Right hindlimb (tissue), 1 donor: ENCODE results near the gene KRTAP1-1.
"Not testable (repeated sequence)": the region's sequence is repeated elsewhere in the genome, so short reads cannot be mapped to it uniquely, and the experiment has no call there.

Source experiments
- DNase-seq: peaks from one replicate; pipeline ENCODE4 v3.0.0-alpha.2; 2018

Gene KRTAP1-1

DNA sequence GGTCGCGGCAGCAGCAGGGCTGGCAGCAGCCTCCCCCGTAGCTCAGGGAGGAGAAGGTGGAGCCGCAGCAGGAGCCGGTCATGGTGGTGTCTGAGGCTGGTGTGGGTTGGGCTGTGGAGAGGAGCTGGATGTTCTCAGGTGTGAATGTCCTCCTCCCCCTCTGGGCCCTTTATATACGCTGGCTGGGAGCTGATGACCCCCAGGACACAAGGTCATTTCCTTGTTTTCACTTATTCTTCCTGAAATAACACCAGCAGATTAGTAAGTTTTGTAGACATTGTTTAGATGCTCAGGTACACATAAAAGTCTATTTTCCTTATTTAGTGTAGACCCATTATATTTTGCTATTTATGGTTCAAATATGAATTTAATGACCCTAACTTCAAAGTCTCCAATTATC lies 13.9 kb upstream of the KRTAP1-1 start, which contains the start of gene KRTAP2-2:
Gene KRTAP2-2, minus strand, starts transcription at position 101 of the 400 bp plus-strand sequence. Its CDS starts 19 bp downstream, at position 82.
- DNase-seq = not testable (repeated sequence)

DNA sequence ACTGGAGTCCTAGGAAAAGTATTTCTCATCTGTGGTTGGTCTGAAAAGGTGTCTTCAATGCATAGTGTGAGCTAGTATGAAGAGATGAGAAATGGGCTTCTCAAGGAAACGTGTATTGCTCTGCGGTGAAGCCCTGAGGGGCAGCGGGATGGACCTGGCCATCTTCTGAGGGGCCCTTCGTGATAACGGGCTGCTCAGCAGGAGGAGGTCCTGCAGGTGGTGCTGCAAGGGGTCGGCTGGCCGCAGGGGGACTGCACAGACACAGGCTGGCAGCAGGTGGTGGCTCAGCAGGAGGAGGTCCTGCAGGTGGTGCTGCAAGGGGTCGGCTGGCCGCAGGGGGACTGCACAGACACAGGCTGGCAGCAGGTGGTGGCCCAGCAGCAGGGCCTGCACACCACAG lies 13.3 kb upstream of the KRTAP1-1 start:
- DNase-seq = not testable (repeated sequence)

DNA sequence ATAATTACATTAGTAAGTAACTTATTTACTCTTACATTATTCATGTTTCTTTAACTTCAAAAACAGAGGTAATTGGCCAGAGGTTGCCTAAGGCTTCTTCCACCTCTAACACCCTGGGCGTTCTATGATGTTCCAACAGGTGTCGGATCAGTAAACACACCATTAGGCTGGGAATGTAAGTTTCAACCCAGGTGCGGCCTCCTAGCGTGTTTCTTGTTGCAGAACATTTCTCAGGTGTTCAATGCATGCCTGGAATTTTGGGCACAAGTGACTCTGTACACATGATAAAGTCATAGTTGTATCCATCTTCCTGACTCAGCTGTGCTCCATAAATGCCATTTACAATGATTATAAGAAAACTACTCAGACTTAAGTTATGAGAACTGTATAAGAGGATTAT lies 12.8 kb upstream of the KRTAP1-1 start:
- no peak for DNase-seq

DNA sequence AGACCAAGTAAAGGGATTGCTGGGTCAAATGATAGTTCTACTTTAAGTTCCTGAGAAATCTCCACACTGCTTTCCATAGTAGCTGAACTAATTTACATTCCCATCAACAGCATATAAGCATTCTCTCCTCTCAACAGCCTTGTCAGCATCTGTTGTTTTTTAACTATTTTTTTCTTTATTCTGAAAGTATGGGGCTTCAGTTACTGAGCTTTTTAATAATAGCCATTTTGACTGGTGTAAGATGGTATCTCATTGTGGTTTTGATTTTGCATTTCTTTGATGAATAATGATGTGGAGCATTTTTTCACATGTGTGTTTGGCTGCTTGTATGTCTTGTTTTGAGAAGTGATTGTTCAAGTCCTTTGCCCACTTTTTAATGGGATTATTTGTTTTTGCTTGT lies 11.3 kb upstream of the KRTAP1-1 start:
- no peak for DNase-seq

DNA sequence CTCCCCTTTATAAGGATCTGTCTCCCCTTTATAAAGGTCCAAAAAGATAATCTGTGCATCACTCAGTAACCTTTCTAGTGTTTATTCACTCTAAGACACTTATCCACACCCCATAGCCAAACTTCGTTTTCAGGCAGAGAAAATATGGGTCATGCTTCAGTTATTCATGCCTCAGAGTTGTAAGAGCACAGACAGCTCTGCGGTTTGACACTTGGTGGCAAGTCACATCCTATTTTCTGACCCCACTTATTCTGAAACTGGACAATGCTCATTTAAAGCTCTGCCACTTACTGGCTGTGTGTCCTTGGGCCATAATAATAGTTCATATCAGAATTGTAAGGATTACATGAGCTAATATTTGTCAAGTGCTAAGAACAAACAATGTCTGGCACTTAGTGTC lies 7.9 kb upstream of the KRTAP1-1 start:
- DNase-seq = no peak

DNA sequence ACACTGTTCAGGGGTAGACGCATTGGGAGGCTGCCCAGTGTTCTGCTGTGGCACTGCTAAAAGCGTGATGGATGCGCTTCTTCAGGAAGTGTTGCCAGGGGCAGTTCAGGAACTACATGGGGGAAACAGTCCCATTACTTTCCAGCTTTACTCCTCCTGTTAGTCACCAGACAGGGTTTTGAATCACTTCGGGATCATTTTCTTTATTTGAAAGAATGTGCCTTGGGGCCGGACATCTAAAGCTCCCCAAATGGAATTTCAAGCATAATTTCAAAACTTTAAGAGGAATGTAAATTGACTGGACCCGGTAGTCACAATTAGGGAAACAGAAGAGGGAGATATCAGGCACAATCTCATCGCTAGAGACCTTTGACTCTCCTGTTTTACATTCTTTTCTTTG lies 7.2 kb upstream of the KRTAP1-1 start:
- DNase-seq = no peak

DNA sequence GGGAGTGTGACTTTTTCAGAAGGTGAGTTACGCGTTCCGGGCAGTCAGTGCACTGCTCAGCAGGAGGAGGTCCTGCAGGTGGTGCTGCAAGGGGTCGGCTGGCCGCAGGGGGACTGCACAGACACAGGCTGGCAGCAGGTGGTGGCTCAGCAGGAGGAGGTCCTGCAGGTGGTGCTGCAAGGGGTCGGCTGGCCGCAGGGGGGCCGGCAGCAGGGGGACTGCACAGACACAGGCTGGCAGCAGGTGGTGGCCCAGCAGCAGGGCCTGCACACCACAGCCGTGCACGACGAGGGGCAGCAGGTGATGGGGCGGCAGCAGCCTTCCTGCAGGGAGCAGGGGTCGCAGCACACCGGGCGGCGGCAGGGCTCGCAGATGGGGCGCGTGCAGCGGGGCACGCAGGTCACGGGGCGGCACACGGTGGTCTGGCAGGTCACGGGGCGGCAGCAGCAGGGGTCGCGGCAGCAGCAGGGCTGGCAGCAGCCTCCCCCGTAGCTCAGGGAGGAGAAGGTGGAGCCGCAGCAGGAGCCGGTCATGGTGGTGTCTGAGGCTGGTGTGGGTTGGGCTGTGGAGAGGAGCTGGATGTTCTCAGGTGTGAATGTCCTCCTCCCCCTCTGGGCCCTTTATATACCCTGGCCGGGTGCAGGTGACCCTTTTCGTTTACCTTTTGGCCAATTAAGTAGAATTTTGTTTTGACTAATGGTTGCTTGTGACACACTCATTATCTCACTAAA lies 5.7 kb upstream of the KRTAP1-1 start, which contains the start of gene KRTAP2-1:
Gene KRTAP2-1, minus strand, starts transcription at position 582 of the 731 bp plus-strand sequence. Its CDS starts 49 bp downstream, at position 533.
- DNase-seq = not testable (repeated sequence)

DNA sequence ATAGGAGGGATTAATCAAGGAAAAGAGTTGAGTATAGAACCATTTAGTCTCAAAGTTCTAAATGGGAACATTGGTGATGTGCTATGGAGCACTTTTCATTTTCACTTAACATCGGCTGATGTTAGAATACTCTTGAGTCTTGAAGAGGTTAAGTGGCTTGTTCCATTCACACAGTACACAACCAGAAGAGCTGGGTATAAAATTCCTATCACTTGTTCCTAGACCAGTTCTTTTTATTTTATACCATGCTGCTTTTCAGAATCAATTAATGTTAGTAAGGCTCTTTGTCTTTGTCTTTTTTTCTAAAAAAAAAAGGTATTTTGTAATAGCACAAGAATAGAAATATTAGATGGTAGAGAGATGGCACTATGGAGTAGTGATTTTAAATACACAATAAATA lies 1.7 kb upstream of the KRTAP1-1 start:
- DNase-seq = no peak

DNA sequence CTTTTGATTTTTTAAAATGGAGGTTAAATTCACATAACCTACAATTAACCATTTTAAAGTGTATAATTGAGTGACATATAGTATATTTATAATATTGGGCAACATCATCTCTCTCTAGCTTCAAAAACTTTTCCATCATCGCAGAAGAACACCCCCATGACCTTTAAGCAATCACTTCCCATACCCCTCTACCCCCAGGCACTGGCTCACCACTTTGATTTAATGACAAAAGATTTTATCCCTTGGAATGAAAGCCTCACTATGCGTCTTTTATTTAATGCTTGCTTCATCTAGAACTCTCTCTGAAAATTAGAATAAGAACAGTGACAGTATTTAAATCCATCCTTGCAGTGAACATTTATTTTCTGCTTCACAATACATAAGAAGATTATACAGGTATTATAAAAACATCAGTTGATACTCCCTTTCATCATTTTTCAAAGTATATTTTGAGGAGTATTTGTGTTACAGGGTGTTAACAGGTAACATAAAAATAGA lies 3.3 kb downstream of the KRTAP1-1 start:
- no peak for DNase-seq

DNA sequence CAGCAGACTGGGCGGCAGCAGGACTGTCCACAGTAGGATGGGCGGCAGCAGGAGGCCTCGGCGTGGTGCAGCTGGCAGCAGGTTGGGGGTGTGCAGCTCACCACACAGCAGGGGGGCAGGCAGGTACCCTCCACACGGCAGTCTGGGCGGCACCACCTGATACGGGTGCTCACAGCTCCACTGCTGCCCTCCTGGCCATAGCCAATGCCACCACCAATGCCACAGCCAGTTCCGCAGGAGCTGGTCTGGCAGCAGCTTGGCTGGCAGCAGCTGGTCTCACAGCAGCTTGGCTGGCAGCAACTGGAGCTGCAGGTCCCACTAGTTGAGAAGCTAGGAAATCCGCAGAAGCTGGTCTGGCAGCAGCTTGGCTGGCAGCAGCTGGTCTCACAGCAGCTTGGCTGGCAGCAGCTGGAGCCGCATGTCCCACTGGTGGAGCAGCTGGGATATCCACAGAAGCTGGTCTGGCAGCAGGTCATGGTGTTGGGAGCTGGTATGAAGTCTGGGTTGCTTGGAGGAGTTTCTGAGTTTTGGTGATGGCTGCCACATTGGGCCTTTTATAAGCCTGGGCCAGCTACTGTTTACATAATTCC lies 6.8 kb downstream of the KRTAP1-1 start, which contains the start of gene KRTAP1-3:
Gene KRTAP1-3, minus strand, starts transcription at position 529 of the 590 bp plus-strand sequence. Its CDS starts 53 bp downstream, at position 476.
- DNase-seq = peak; percentile 56

DNA sequence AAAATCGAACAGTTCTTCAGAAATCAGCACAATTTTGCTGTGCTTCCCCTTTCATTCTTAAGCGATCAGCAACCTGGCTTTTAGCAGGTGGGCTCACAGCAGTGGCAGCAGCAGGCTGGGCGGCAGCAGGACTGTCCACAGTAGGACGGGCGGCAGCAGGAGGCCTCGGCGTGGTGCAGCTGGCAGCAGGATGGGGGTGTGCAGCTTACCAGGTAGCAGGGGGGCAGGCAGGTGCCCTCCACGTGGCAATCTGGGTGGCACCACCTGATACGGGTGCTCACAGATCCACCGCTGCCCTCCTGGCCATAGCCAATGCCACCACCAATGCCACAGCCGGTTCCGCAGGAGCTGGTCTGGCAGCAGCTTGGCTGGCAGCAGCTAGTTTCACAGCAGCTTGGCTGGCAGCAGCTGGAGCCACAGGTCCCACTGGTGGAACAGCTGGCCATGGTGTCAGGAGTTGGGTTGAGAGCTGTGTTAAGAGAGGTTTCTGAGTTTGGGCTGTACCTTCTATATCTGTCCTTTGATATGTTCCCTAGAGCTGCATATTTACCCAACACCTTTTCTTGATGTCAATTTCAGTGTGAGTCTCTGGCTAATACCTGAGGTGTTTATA lies 11.5 kb downstream of the KRTAP1-1 start, which contains the start of gene KRTAP1-4:
Gene KRTAP1-4, minus strand, starts transcription at position 563 of the 613 bp plus-strand sequence. Its CDS starts 117 bp downstream, at position 446.
- no peak for DNase-seq

DNA sequence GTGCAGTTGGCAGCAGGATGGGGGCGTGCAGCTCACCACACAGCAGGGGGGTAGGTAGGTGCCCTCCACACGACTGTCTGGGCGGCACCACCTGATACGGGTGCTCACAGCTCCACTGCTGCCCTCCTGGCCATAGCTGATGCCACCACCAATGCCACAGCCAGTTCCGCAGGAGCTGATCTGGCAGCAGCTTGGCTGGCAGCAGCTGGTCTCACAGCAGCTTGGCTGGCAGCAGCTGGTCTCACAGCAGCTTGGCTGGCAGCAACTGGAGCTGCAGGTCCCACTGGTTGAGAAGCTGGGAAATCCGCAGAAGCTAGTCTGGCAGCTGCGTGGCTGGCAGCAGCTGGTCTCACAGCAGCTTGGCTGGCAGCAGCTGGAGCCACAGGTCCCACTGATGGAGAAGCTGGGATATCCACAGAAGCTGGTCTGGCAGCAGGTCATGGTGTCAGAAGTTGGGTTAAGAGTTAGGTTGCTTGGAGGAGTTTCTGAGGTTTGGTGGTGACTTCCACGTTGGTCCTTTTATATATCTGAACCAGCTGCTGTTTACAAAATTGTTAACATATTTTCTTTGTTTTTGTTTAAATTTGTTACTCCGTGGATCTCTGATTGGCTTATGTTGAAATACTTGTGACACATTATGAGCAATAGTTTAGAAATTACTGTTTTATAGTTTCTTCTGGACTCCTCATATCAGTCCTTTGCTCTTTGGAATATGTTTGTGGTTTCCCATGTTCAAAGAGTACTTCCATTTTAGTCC lies 14.4 kb downstream of the KRTAP1-1 start, which contains the start of gene KRTAP1-5:
Gene KRTAP1-5, minus strand, starts transcription at position 494 of the 757 bp plus-strand sequence. Its CDS starts 53 bp downstream, at position 441.
- DNase-seq = peak; percentile 57

DNA sequence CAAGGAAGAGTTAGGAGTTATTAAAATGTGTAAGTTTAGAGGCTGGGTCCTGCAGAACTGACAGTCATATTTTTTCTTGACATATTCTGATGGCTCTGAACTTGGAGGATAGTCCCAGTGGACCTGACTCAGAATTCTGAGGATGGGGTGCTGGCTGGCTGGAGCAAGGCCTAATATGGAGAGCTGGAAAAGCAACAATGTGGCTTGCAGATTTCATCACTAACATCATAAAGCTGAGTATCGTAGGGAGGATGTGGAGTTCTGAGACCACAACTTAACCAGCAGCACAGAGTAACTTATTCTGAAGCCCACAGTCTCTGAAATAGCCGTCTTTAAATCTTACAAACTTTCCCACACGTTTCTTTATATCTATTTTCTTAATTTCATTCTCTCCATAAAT lies 16.6 kb downstream of the KRTAP1-1 start:
- no peak for DNase-seq

DNA sequence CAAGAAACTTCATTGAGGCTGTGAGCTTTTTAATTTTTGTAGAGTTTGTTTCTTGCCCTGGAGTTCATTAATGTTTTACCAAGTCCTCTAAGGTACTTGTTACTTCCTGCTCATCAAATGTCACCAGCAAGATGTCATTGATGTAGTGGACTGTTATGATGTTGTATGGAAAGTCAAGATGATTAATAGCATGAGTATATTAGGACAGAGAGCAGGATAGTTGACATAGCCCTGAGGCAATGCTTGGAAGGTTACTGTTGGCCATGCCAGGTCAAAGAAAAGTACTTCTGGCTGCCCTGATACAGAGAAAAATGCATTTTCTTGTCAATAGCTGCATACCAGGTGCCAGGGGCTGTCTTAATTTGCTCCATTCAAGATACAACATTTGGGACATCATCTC lies 20.9 kb downstream of the KRTAP1-1 start:
- no peak for DNase-seq

DNA sequence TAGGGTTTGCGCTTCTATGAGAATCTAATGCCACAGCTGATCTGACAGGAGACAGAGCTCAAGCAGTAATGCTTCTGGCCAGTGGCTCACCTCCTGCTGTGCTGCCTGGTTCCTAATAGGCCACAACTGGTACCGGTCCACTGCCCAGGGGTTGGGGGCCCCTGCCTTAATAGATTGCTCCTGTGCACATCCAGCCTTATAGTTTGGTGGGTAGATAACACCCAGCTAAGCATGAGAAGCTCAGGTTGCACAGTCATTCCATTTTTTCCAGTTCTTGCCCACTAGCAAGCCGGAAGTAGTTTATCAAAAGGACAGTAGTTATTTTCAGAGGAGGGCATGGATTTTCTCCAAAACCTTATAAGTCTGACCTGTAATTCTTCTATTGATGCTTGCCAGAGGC lies 21.8 kb downstream of the KRTAP1-1 start:
- no peak for DNase-seq

DNA sequence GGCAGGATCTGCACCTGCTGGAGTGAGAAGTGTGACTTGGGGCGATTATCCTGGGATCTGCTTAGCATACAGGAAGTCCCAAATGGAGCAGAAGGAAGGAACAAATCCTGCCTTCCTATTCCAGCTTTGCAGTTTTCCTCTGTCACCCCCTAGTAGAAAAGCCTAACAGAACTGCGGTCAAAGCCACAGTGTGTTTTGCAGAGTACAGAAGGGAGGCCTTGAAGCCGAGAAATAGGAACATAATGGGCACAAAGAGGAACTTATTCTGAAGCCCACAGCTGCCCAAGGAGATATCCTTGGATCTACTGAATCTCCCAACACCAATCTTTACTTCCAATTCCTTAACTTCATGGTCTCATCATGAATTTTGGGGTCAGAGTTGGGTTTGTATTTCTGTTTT lies 22.7 kb downstream of the KRTAP1-1 start:
- no peak for DNase-seq

DNA sequence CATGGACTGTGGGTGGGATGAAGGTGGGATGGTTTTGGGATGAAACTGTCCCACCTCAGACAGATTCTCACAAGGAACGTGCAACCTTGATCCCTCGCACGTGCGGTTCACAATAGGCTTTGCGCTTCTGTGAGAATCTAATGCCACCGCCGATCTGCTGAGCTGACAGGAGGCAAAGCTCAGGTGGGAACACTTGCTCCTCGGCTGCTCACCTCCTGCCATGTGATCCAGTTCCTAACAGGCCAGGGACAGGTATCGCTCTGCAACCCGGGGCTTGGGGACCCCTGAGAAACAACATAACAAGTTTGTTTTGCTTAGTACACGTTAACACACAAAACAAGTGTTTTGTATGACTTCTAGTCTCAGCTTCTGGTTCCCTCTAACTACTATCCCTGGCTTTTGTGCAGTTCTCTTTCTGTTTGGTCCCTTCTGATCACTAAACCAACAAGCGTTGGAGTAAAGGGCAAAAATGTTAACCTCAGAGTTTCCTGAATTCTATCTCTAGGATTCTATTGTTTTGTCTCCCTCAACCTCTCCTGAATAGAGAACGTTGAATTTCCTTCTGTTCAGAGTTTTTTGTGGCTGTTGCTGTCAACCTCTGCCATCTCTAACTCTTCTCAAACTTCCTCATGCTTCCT lies 24.6 kb downstream of the KRTAP1-1 start:
- DNase-seq = no peak

DNA sequence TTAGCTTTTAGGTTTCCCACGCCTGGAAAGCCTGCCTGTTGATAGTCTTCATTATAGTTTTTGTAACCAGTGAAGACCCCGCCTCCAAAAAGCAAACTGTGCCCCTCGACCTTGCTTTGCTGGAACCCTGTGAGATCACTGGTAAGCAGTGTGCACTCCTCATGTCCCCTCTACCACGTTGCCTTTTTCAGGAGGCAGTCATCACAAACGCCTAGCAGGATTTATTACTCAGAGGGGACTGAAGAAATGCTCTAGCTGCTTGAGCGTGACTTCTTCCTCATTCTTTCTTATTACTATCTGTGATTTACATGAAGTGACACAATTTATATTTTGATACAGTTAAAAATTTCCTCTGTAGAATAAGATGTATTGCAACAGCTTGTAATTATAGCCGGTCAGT lies 25.8 kb downstream of the KRTAP1-1 start:
- DNase-seq = no peak

DNA sequence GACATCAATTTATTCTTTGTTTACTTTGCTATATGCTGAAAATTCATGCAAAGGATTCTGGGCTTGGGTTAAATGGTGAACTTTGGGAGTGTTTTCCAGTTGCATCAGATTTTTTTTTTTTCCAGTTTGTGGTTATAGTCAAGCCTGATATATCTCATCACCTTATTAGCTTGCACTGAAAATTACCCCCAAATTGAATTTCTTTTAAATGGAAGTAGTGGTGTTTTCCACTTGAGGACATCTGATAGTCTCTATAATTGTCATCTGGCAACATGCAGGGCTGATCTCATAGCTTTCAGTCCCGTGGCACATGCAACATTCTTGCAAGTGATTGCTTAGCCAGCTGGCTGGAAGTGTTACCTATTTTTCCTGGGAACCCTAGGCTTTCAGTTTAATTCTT lies 27.6 kb downstream of the KRTAP1-1 start:
- DNase-seq = peak; percentile 20

DNA sequence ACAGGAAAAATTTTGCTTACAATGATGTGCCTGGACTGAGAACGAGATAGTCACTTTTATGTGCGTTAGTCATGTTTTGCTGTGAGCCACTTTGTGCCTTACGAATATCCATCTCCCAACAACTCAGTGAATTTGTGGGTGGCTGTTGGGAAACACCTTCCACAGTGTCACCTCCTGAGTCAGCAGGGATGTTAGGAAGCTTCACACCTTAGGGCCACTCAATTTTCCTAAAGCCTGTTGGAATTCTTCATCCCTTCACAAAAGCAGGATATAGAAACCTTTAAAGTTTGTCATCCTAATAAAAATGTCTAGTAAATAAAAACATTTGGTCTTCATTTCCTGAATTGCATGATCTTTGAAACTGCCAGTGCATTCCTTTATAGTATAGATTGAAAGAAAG lies 28.1 kb downstream of the KRTAP1-1 start:
- DNase-seq = no peak

DNA sequence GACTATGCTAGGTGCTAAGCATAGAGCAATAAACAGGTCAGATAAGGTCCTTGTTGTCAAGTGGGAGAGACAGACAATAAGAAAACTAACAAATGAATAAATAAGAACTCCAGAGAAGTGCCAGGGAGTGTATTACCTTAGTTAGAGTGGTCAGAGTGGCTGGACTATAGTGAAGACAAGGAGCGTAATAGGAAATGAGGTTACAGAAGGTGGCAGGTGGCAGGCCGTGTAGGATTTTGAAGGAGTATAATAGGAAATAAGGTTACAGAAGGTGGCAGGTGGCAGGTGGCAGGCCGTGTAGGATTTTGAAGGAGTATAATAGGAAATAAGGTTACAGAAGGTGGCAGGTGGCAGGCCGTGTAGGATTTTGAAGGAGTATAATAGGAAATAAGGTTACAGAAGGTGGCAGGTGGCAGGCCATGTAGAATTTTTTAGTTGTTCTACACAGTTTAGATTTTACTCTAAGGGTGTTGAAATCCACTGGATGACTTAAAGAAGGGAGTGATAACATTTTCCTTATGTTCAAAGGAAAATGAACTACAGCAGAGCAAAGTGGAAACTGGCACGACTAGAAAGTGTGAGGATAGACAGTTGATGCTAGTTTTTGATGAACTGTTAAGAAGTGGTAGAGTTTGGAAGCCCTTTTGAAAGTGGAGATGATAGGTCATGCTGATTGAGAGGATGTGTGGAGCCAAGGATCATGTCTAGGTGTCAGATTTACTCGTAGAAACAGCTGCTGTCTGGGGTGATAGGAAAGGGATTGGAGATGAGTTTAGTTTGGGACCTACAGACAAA lies 28.7 kb downstream of the KRTAP1-1 start:
- DNase-seq = no peak
